T-helper 1 cell (primary cell): Measurements from ENCODE around the gene ORC4.
"Not testable (repeated sequence)": the region's sequence is repeated elsewhere in the genome, so short reads cannot be mapped to it uniquely, and the experiment has no call there.

Source experiments
- DNase-seq, 5 donors: peaks; one replicate each; pipeline ENCODE4 v3.0.0-alpha.2; 2012 to 2020

ORC4 gene

DNA sequence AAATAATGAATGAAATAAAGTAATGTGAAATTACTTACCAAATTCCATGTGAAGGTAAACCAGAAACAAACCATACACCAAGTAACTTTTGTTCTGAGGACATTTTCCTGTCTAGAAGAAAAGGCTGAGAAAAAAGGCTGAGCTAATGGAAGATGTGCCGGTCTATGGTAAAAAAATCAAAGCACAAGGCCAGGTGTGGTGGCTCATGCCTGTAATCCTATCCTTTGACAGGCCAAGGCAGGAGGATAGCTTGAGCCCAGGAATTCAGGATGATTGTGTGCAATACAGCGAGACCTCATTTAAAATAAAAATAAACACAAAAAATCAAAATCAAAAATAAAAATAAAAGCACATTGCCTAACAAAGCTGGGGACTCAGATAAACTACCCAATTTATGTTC is 6.7 kb downstream of the ORC4 start:
- no peak for DNase-seq

DNA sequence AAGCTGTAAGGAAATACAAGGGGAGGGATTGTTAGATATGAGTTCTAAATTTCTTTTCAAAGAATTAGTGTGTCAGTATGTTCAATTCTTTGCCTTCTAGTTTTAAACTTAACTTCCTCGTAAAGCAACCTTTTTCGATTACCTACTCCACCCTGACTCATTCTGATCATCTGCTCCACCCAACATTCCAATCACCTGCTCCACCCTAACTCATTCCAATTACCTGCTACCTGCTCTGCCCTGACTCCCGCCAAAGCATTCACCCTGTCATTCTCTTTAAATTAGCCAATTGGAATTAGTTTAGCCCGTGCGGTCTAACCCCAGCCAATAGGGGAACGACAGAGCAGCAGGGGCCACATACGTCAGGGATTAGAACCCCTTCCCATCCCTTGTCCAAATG is 12.1 kb downstream of the ORC4 start:
- not testable (repeated sequence) for DNase-seq

DNA sequence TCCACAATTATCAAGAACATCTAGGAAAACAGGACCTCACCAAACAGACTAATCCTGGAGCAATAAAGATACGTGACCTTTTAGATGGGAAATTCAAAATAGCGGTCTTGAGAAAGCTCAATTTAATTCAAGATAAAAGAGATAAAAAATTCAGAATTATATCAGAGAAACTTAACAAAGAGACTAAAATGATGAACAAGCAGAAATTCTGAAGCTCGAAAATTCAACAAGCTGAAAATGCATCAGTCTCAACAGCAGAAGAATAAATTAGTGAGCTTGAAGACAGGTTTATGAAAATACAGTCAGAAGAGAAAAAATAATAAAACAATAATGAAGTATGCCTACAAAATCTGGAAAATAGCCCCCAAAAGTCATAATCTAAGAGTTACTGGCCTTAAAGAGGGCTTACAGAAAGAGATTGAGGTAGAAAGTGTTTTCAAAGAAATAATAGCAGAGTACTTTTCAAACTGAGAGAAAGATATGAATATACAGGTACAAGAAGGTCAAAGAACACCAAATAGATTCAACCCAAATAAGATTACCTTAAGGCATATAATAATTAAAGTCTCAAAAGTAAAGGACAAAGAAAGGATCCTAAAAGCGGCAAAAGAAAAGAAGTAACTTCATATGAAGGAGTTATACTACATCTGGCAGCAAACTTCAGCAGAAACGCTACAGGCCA is 13.2 kb downstream of the ORC4 start:
- no peak for DNase-seq

DNA sequence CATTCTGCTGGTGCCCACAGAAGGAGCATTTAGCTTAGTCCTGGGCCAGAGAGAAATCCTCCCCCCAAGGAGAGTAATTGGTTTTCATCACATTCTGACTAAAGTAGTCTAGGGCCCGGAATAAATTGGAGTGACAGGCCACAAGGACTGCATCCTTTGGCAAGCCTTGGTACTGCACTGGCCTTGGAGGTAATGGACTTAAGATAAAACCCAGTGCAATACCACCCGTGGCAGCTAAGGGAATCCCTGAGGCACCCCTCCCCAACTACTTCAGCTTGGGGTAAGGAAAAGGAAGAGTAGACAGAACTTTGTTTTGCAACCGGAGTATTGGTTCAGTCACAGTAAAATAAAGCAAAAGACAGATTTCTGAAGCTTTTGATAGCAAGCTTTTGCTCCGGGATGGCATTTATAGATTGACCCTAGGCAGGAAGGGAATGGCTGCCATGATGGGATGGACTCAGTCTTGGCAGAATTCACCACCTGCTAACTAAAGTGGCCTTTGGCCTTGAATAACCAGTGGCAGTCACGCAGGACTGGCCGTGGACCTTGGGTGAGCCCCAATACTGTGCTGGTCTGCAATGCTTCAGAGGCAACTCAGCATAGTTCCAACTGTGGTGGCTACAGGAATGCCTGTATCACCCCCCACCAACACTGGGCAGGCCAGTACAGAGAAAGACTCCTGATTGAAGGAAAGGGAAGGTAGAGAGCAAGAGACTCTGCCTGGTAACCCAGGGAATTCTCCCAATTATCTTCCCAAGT is 14.1 kb downstream of the ORC4 start:
- no peak for DNase-seq

DNA sequence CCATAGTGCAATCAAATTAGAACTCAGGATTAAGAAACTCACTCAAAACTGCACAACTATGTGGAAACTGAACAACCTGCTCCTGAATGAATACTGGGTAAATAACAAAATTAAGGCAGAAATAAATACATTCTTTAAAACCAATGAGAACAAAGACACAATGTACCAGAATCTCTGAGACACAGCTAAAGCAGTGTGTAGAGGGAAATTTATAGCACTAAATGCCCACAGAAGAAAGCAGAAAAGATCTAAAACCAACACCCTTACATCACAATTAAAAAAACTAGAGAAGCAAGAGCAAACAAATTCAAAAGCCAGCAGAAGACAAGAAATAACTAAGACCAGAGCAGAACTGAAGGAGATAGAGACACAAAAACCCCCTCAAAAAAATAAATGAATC is 18.1 kb downstream of the ORC4 start:
- not testable (repeated sequence) for DNase-seq

DNA sequence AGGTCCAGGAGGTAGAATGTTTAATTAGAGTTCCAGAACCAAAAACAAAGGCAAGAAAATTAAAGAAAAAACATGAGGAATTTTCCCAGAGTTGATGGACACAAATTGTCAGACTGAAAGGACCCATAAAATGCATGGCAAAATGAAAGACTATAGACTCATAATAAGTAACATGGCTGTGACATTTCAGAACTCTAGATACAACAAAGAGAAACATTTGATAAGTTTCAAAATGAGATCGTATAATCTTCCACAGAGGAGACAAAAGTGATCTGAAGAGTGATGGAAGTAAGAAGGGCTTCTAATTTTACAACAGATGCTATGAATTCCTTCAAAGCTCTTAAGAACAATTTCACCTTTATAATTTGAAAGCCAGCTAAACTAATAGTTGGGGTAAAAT is 20.4 kb downstream of the ORC4 start:
- no peak for DNase-seq

DNA sequence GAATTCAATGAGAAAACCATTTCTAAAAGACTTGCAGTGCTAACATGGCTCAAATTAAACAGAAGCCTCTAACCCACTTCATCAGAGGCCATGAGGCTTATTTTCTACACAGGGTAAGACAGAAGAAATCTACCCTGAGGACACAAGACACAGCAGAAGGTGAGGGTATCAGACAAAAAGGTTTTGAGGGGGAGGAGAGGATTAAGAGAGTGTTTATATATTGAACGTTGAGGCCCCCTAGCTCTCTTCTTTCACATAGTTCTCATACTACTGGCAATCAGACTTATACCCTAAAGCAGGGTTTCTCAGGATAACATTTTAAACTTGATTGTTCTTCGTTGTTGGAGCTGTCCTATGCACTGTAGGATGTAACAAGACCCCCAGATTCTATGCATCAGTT is 21.4 kb downstream of the ORC4 start:
- DNase-seq = no peak

DNA sequence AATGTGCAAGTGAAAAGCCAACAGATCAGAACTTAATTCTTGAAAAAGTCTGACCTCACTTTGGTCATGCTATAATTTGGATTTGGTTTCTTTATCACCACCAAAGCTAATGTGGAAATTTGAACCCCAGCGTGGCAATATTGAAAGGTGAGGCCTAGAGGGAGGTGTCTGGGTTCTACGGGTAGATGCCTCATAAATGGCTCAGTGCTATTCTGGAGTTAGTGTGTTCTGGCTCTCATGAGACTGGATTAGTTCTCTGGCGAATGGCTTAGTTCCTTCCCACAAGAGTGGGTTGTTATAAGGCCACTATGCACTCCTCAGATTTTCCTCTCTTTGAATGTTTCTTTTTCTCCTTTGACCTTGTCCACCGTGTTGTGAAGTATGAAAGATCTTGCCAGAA is 22.3 kb downstream of the ORC4 start:
- DNase-seq = no peak

DNA sequence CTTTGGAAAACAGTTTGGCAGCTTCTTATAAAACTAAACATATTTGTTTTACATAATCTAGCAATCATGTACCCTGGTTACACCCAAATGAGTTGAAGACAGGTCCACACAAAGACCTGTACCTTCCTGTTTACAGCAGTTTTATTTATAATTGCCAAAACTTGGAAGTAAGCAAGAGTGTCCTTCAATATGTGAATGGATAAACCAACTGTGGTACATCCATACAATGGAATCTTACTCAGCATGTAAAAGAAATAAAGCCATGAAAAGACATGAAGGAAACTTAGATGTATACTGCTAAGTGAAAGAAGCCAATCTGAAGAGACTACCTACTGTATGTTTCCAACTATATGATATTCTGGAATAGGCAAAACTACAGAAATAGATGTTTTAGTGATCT is 23.7 kb downstream of the ORC4 start:
- DNase-seq = no peak

DNA sequence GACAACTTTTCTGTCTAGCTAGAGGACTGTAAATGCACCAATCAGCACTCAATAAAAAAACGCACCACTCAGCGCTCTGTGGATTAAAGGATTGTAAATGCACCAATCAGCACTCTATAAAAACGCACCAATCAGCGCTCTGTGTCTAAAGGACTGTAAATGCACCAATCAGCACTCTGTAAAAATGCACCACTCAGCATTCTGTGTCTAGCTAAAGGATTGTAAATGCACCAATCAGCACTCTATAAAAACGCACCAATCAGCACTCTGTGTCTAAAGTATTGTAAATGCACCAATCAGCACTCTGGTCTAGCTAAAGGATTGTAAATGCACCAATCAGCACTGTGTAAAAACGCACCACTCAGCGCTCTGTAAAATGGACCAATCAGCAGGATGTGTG is 25.6 kb downstream of the ORC4 start:
- not testable (repeated sequence) for DNase-seq

DNA sequence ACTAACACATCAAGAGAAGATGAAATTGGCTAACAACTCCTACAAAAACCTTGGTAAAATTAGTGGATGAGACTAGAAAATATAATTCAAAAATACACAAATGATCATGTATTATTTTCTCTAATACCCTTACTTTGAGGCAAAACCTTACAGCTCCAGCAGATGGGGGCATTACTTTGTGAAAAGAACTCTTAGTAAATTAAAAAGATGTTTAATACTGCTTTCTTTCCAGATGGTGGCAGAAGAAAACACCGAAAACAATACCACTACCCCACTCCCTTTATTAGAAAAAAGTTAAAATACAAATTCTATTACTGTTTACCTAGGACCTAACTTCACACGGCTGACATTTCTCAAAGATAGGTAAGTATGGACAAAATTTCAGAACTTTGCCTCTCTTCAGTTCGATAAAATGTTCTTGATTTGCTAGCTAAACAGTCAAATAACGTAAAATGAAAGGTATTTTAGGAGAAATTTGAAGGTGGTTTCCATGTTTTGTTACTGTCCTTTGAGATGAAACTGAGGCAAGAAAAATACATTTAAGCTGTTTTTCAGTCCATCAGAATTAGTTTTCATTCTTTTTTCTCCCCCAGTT is 30.6 kb downstream of the ORC4 start:
- peak in 2 of 5 donors; percentile 22 to 23 for DNase-seq

DNA sequence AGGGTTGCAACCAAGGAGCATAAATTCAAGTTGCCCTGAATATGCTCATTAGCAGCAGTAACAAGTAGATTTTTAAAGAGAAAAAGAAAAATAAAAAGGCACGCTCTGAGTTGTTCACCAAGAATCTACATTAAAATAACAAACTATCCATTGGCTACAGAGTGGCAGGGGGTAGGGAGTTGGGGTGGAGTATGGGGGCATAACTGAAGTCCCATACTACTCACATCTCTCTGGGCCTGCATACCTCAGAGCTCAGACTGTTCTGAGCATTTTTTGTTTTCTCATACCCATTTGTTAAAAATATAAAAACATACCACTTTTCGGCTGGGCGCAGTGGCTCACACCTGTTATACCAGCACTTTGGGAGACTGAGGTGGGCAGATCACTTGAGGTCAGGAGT is 31.4 kb downstream of the ORC4 start:
- DNase-seq = no peak

DNA sequence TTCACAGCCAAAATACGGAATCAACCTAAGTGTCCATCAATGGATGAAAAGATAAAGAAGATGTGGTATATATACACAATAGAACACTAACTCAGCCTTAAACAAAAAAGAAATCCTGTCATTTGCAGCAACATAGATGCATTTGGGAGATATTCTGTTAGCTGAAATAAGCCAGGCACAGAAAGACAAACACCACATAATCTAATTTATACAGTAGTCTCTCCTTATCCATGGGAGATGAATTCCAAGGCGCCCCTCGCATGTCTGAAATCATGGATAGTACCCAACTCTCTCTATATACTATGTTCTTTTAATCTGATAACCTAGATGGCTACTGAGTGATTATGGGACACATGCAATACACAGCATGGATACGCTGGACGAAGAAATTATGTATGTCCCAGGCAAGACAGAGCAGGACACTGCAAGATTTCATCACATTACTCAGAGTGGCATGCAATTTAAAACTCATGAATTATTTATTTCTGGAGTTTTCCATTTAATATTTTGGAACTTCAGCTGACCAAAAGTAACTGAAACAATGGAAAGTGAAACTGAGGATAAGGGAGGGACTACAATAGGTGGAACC is 39.5 kb downstream of the ORC4 start:
- DNase-seq = no peak

DNA sequence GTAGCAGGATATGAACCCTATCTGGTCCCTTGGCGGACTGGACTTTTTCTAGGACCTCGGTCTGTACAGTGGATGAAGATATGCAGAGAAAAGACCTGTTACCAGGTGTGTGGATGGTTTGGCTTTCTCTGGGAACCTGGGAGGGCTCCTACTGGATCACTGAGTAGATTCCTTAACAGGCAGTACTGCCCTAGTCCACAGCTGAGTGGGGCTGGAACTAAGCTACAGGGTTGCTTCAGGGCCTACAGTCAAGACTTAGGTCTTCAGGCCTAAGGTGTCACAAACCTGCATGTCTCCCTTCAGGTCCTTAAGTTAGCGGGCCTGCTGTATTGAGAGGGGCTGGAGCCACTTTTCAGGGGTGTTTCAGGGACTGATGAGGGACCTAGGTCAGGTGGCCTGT is 42.9 kb downstream of the ORC4 start:
- no peak for DNase-seq

DNA sequence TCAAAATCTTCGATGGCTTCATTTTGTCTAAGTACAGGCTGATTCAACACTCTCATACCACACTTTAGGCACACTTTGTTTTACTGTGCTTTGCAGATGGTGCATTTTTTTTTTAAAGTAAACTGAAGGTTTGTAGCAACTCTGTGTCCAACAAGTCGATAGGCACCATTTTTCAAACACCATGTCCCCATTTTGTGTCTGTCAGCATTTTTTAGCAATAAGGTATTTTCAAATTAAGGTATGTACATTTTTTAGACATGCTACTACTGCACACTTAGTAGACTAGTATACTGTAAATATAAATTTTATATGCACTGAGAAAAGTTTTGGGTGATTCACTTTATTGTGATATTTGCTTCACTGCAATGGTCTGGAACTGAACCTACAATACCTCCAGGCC is 44.4 kb downstream of the ORC4 start:
- DNase-seq = no peak

DNA sequence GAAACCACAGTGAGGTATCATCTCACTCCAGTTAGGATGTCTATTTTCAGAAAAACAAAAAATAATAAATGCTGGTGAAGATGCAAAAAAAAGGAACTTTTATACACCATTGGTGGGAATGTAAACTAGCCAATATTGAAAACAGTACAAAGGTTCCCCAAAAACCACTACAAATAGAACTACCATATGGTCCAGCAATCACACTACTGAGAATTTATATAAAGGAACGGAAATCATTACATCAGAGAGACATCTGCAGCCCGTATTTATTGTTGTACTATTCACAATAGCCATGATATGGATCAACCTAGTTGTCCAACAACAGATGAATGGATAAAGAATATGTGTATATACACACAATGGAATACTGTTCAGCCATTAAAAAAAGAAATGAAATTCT is 52.0 kb downstream of the ORC4 start:
- no peak for DNase-seq

DNA sequence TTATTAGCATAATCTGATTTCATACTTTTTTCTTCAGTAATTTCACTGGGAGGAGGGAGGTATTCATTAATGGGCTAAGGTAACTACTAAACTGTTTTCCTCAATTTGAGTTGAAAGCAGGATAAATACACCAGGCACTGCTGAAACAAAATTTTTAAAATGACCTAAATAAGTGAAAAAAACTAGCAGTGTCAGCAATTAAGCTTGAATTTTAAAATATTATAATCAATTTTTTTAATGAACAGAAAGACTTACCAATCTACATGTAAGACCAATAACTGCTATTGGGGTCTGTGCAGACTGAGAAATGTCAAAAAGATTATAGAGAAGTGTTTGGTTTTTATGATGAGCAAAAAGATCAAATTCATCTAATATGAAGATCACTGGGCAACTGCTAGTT is 68.4 kb downstream of the ORC4 start:
- DNase-seq = no peak

DNA sequence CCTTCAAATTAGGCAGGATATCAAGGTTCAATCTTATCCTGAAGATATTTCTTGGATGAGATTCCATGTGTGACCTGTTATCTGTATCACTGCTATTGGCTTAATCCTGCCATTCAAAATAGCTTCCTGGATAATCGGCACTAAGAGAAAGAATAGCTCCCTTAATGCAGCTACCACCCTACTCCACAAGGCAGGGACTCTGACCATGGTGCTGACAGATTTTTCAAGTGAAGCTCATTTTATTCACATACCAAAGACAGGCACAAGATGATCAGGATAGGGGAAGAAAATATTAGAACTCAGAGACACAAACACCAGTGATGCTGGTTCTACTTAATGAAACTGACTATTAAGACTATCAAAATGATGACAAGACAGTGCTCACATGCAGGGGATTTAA is 74.9 kb downstream of the ORC4 start:
- no peak for DNase-seq

DNA sequence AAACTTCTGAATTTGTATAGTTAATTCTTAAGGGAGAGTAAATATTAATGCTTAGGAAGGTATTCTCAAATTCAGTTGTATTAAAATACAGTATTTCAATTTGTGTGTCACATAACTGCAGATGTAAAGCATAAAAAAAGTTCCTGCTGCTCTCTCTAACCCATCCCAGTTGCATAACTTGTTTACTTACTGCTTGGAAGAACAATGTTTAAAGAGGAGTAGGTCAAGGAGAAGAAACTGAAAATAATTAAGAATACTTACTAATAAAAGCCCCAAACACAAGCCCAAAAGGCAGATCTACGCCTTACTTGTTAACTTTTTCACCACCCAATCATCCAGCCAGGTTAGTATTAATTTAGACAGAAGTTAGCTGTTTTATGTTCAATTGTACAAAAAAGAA is 81.2 kb downstream of the ORC4 start:
- DNase-seq = no peak

DNA sequence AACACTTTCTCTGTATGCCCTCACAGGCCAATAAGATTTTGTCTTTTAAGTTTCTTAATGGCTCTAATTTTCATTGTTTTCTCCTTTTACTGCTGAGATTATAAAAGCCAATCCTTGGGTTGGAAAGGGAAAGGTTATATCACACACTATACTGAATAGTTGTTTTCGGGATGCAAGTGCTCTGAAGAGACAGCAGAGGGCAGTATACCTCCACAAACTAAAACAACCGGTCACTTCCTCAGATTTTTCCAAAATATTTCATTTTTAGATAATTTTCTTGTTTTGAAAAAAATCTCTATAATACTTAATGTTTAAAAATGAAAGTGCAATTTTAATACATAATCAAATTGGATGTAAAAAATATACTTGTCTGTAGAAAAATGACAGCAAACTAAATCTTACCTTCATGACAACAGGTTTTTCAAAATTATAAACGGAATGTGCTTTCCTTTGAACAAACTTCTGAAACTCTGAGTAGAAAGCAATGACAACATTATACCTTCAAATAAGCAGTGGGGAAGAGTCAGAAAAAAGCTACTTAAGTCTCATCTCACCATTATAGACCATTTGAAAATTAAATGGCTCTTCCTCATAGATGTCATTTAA is 82.7 kb downstream of the ORC4 start:
- peak in 1 of 5 donors; percentile 16 for DNase-seq

DNA sequence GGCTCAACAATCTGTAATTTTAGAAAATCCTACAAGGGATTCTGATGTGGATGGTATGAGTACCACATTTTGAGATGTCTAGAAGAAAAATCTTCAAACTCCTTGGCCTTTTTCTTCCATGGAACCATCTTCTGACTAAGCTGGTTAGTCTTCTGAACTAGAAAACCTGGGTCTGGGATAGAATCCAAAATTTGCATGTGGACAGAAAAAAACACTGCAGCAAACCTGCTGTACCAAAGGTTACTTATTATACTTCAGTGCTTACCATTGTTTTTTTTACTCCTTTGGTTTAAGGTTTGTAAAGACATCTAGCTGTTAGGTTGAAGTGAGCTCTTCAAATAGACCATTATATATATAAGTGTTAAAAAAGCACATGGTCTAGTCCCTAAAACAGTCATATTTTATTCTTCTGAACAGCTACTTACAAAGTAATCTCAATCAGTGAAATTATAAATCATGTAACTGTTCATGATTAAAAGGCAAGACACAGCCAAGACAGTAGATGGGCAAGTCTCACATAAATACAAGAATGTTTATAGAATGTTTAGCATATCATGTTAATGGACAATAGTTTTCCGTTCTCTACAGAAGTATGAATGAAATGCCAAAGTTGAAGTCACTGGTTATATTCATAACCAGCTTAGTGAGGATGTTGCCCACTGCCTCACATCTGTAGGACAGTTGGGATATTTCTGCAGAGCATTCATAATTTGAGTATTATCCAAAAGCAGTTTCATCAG is 85.5 kb downstream of the ORC4 start:
- no peak for DNase-seq

DNA sequence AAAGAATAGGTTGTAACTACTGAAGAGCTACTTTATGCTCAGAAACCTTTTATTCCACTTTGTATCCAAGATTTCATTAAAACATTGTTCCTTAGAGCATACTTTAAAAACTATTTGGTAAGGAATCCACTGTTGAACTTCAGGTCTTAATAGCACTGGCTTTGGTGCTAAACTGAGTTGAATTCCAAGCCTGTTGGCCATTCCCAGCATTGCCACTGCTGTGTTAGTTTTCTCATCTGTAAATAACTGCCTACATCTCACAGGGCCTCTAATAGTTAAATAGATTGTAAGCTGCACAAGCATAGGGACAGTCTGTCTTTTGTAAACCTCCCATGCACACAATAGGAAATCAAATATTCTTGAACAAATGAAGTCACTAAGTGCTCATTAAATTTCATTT is 86.6 kb downstream of the ORC4 start:
- no peak for DNase-seq
